ENCODE results near the gene SEPTIN3.
"Not testable (repeated sequence)": the region's sequence is repeated elsewhere in the genome, so short reads cannot be mapped to it uniquely, and the experiment has no call there.

Gene SEPTIN3

DNA sequence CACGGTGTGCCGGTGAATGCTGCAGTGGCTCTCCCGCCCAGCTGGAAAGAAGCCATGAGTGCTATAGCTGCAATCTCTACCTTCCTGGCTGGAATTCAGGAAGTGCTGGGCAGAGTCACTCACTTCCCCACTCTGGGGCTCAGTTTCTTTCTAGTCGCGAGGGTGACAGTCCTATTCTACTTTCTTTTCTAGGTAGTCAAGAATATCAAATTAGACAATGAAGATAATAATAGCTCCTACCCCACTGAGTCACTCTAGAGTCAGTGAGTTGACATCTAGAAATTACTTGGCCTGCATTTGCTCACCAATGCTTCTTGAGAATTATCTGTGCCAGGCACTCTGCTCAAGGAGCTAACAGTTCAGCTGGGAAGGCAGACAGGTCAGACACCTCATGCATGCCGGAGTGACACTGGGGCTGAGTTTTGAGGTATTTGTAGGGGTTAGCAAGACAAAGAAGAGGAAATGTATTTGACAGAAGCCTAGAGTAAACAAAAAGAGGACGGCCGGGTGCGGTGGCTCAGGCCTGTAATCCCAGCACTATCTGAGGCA, 25.5 kb upstream of the SEPTIN3 start:
- Histone ChIP-seq H3K4me1 (ENCODE audit: control insufficient read depth in 2 of 2, insufficient read depth in 2 of 2, low read length in 2 of 2) (peaks cover 32 to 41% of the 10 kb centered on the region in 2 donors), H3K36me3 (ENCODE audit: control insufficient read depth in 2 of 2, insufficient read depth in 2 of 2, low read length in 2 of 2) (peaks cover 0 to 5% of the 10 kb centered on the region in 2 donors), H3K27ac (ENCODE audit: low read depth in 2 of 2, low read length in 2 of 2) (peak overlapping the region; percentile 33 to 61), H3K27me3 (ENCODE audit: control insufficient read depth in 2 of 2, insufficient read depth in 2 of 2, low read length in 2 of 2) (no peaks in the 10 kb centered on the region), H3K9me3 (ENCODE audit: control insufficient read depth in 2 of 2, low read length in 2 of 2) (no peaks in the 10 kb centered on the region), H3K9ac (ENCODE audit: low read depth in 1 of 2, low read length in 2 of 2) (no peak overlapping the region), H3K4me3 (ENCODE audit: low read length in 2 of 2) (peak overlapping the region in 1 of 2 donors; percentile 14)

DNA sequence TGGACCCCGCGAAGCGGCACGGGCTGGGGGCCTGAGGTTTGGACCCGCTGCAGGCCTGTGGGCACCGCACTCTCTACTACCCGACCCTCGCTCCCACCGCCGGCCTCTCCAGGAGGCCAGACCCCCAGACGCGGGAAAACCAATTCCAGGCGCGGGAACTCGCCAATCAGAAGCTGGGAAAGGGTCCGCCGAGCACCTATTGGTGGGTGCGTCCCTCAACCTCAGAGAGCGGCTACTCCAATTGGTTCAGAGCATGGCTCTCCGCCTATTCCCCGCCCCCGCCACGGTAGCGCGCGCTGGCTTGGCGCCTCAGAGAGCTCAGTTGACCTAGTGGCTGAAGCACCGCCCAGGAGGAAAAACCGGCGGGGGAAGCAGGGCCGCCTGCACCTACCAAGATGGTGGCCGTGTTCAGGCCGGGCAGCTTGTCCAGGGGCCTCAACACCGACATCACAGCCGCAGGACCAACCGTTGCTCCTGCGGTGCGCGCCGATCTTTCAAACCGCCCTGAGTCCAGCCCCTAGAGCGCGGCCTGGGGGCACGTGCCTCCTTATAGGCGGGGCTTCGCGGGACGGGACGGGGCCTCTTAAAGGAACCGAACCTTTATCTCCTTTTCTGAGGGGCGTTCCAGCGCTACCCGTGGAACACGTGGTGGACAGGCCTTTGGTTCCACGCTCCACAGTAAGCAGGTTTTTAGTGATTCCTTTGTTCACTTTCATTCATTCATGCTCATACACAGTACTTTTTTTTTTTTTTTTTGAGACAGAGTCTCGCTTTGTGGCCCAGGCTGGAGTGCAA, 22.4 kb upstream of the SEPTIN3 start, which contains the start of gene CENPM:
TSS of gene CENPM (minus strand) at position 524 of the 795 bp plus-strand sequence. CDS start at position 448, 76 bp downstream.
- Histone ChIP-seq H3K9me3 (ENCODE audit: control insufficient read depth in 2 of 2, low read length in 2 of 2) (no peaks in the 10 kb centered on the region), H3K4me3 (ENCODE audit: low read length in 2 of 2) (peak within 1 kb of the TSS; percentile 90 to 93), H3K27me3 (ENCODE audit: control insufficient read depth in 2 of 2, insufficient read depth in 2 of 2, low read length in 2 of 2) (no peaks in the 10 kb centered on the region), H3K36me3 (ENCODE audit: control insufficient read depth in 2 of 2, insufficient read depth in 2 of 2, low read length in 2 of 2) (peaks cover 0 to 2% of the 10 kb centered on the region in 2 donors), H3K9ac (ENCODE audit: low read depth in 1 of 2, low read length in 2 of 2) (peak within 1 kb of the TSS; percentile 71 to 77), H3K4me1 (ENCODE audit: control insufficient read depth in 2 of 2, insufficient read depth in 2 of 2, low read length in 2 of 2) (peaks cover 11 to 15% of the 10 kb centered on the region in 2 donors), H3K27ac (ENCODE audit: low read depth in 2 of 2, low read length in 2 of 2) (peak within 1 kb of the TSS; percentile 72 to 74)

DNA sequence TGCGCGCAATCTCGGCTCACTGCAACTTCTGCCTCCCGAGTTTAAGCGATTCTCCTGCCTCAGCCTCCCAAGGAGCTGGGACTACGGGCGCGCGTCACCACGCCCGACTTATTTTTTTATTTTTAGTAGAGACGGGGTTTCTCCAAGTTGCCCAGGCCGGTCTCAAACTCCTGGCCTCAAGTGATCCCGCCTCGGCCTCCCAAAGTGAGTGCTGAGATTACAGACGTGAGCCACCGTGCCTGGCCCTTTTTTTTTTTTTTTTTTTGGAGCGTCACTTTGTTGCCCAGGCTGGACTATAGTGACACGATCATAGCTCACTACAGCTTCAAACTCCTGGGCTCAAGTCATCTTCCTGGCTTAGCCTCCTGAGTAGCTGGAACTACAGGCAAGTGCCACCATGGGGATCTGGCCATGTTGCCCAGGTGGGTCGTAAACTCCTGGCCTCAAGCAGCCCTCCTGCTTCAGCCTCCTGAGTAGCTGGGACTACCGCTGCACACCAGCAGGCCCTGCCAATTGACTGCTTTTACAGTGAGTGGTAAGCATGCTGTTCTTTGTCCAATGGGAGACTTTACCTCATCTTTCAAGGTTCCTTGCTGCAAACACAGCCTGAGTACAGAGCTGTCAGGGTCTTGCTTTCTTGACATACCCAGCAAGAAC, 21.7 kb upstream of the SEPTIN3 start:
- peak overlapping the region; percentile 56 to 67 for H3K9ac ChIP-seq (ENCODE audit: low read depth in 1 of 2, low read length in 2 of 2)
- H3K9me3 ChIP-seq (ENCODE audit: control insufficient read depth in 2 of 2, low read length in 2 of 2), result no peaks in the 10 kb centered on the region
- peaks cover 0 to 2% of the 10 kb centered on the region in 2 donors for H3K36me3 ChIP-seq (ENCODE audit: control insufficient read depth in 2 of 2, insufficient read depth in 2 of 2, low read length in 2 of 2)
- no peaks in the 10 kb centered on the region for H3K27me3 ChIP-seq (ENCODE audit: control insufficient read depth in 2 of 2, insufficient read depth in 2 of 2, low read length in 2 of 2)
- peak overlapping the region; percentile 90 to 93 for H3K4me3 ChIP-seq (ENCODE audit: low read length in 2 of 2)
- peaks cover 11 to 15% of the 10 kb centered on the region in 2 donors for H3K4me1 ChIP-seq (ENCODE audit: control insufficient read depth in 2 of 2, insufficient read depth in 2 of 2, low read length in 2 of 2)
- H3K27ac ChIP-seq (ENCODE audit: low read depth in 2 of 2, low read length in 2 of 2), result no peak overlapping the region

- H3K4me3 ChIP-seq (ENCODE audit: low read length in 2 of 2), result no peak overlapping the region
- no peak overlapping the region for H3K9ac ChIP-seq (ENCODE audit: low read depth in 1 of 2, low read length in 2 of 2)
- no peaks in the 10 kb centered on the region for H3K9me3 ChIP-seq (ENCODE audit: control insufficient read depth in 2 of 2, low read length in 2 of 2)
- no peak overlapping the region for H3K27ac ChIP-seq (ENCODE audit: low read depth in 2 of 2, low read length in 2 of 2)
- no peaks in the 10 kb centered on the region for H3K27me3 ChIP-seq (ENCODE audit: control insufficient read depth in 2 of 2, insufficient read depth in 2 of 2, low read length in 2 of 2)
- H3K4me1 ChIP-seq (ENCODE audit: control insufficient read depth in 2 of 2, insufficient read depth in 2 of 2, low read length in 2 of 2), result peaks cover 11 to 14% of the 10 kb centered on the region in 2 donors
- H3K36me3 ChIP-seq (ENCODE audit: control insufficient read depth in 2 of 2, insufficient read depth in 2 of 2, low read length in 2 of 2), result no peaks in the 10 kb centered on the region
Measured at GRCh38 chr22:41948142-41948541, 21.1 kb upstream of the SEPTIN3 start.

DNA sequence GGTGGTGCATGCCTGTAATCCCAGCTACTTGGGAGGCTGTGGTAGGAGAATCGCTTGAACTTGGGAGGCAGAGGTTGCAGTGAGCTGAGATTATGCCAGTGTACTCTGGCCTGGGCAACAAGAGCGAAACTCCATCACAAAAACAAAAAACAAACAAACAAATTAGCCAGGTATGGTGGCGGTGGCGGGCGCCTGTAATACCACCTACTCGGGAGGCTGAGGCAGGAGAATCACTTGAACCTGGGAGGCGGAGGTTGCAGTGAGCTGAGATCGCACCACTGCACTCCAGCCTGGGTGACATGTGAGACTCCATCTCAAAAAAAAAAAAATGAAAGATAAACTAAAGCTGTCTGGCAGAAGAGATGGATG, 20.3 kb upstream of the SEPTIN3 start:
- not testable (repeated sequence) for H3K27me3 ChIP-seq (ENCODE audit: control insufficient read depth in 2 of 2, insufficient read depth in 2 of 2, low read length in 2 of 2); H3K4me3 ChIP-seq (ENCODE audit: low read length in 2 of 2); H3K36me3 ChIP-seq (ENCODE audit: control insufficient read depth in 2 of 2, insufficient read depth in 2 of 2, low read length in 2 of 2); H3K9me3 ChIP-seq (ENCODE audit: control insufficient read depth in 2 of 2, low read length in 2 of 2); H3K9ac ChIP-seq (ENCODE audit: low read depth in 1 of 2, low read length in 2 of 2); H3K27ac ChIP-seq (ENCODE audit: low read depth in 2 of 2, low read length in 2 of 2)
- H3K4me1 ChIP-seq (ENCODE audit: control insufficient read depth in 2 of 2, insufficient read depth in 2 of 2, low read length in 2 of 2), result peaks cover 8 to 11% of the 10 kb centered on the region in 2 donors

DNA sequence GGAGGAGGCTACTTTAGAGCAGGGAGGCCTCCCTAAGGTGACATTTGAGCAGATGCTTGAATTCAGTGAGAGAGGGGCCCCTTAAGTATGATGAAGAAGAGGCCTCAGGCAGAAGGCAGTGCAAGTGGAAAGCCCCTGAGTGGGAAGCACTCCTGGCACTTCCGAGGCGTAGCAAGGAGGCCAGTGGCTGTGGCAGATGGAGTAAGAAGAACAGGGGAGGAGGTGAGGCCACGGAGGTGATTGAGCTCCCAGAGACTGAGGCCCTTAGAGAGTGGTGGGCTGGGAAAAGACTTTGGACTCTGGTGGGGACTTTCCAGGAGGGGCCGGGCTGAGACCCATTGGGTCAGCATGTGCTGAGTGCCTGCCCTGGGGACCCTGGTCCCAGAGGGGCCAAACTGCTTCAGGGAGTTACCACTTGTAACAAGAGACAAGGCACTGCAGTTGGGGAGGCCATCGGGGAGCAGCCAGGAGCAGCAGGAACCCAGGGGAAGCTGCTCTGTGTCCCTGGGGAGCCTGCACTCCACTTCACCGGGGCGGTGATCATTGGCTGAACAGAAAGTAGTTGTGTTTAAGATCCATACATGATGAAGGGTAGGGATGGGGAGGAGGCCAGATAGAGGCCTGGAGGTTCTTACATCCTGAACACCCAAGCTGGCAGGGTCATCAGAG, 19.8 kb upstream of the SEPTIN3 start:
- no peaks in the 10 kb centered on the region for H3K36me3 ChIP-seq (ENCODE audit: control insufficient read depth in 2 of 2, insufficient read depth in 2 of 2, low read length in 2 of 2)
- H3K4me3 ChIP-seq (ENCODE audit: low read length in 2 of 2), result no peak overlapping the region
- peaks cover 7 to 11% of the 10 kb centered on the region in 2 donors for H3K4me1 ChIP-seq (ENCODE audit: control insufficient read depth in 2 of 2, insufficient read depth in 2 of 2, low read length in 2 of 2)
- H3K9me3 ChIP-seq (ENCODE audit: control insufficient read depth in 2 of 2, low read length in 2 of 2), result no peaks in the 10 kb centered on the region
- H3K27me3 ChIP-seq (ENCODE audit: control insufficient read depth in 2 of 2, insufficient read depth in 2 of 2, low read length in 2 of 2), result no peaks in the 10 kb centered on the region
- no peak overlapping the region for H3K27ac ChIP-seq (ENCODE audit: low read depth in 2 of 2, low read length in 2 of 2)
- no peak overlapping the region for H3K9ac ChIP-seq (ENCODE audit: low read depth in 1 of 2, low read length in 2 of 2)

- Histone ChIP-seq H3K9me3 (ENCODE audit: control insufficient read depth in 2 of 2, low read length in 2 of 2) (no peaks in the 10 kb centered on the region), H3K9ac (ENCODE audit: low read depth in 1 of 2, low read length in 2 of 2) (no peak within 1 kb of the TSS), H3K27me3 (ENCODE audit: control insufficient read depth in 2 of 2, insufficient read depth in 2 of 2, low read length in 2 of 2) (no peaks in the 10 kb centered on the region), H3K4me1 (ENCODE audit: control insufficient read depth in 2 of 2, insufficient read depth in 2 of 2, low read length in 2 of 2) (no peaks in the 10 kb centered on the region), H3K4me3 (ENCODE audit: low read length in 2 of 2) (no peak within 1 kb of the TSS), H3K36me3 (ENCODE audit: control insufficient read depth in 2 of 2, insufficient read depth in 2 of 2, low read length in 2 of 2) (no peaks in the 10 kb centered on the region), H3K27ac (ENCODE audit: low read depth in 2 of 2, low read length in 2 of 2) (no peak within 1 kb of the TSS)
Measured at GRCh38 chr22:41951898-41952474, 17.3 kb upstream of the SEPTIN3 start, which contains the start of gene SMIM45. TSS of gene SMIM45 (plus strand) at chr22:41952150.

GRCh38 chr22:41952713-41953112, 16.5 kb upstream of the SEPTIN3 start:
- H3K27ac ChIP-seq (ENCODE audit: low read depth in 2 of 2, low read length in 2 of 2), result no peak overlapping the region
- no peaks in the 10 kb centered on the region for H3K9me3 ChIP-seq (ENCODE audit: control insufficient read depth in 2 of 2, low read length in 2 of 2)
- no peaks in the 10 kb centered on the region for H3K27me3 ChIP-seq (ENCODE audit: control insufficient read depth in 2 of 2, insufficient read depth in 2 of 2, low read length in 2 of 2)
- H3K4me3 ChIP-seq (ENCODE audit: low read length in 2 of 2), result no peak overlapping the region
- no peak overlapping the region for H3K9ac ChIP-seq (ENCODE audit: low read depth in 1 of 2, low read length in 2 of 2)
- H3K36me3 ChIP-seq (ENCODE audit: control insufficient read depth in 2 of 2, insufficient read depth in 2 of 2, low read length in 2 of 2), result no peaks in the 10 kb centered on the region
- H3K4me1 ChIP-seq (ENCODE audit: control insufficient read depth in 2 of 2, insufficient read depth in 2 of 2, low read length in 2 of 2), result no peaks in the 10 kb centered on the region

DNA sequence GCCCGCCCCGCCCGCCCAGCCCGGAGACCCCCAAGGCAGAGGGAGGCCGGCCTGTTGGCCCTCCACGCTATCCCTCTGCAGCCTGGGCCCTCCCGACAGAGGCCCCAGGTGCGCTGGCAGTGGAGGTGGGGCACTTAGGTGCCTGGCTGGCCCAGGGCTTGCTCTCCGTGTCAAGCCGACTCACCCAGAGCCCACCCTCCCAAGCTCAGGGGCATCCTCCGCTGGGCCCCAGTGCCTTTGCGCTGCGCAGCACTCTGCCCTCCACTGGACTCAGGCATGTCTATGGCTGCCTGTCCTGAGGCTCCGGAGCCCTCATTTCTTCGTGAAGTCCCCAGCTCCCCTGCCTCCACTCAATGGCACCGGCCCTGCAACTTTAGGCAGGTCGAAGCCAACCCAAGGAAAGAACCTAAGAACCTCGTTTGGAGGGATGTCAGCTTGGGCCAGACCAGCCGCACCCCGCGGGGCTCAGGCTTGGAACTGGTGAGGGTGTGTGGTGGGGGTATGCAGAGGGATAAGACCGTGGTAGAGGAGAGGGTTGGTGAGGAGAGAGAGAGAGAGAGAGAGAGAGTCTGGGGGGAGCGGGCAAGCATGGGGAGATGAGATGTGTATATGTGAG, 11.2 kb upstream of the SEPTIN3 start:
- H3K9ac ChIP-seq (ENCODE audit: low read depth in 1 of 2, low read length in 2 of 2), result peak overlapping the region in 1 of 2 donors; percentile 12
- H3K27ac ChIP-seq (ENCODE audit: low read depth in 2 of 2, low read length in 2 of 2), result no peak overlapping the region
- H3K4me1 ChIP-seq (ENCODE audit: control insufficient read depth in 2 of 2, insufficient read depth in 2 of 2, low read length in 2 of 2), result no peaks in the 10 kb centered on the region
- H3K36me3 ChIP-seq (ENCODE audit: control insufficient read depth in 2 of 2, insufficient read depth in 2 of 2, low read length in 2 of 2), result no peaks in the 10 kb centered on the region
- H3K4me3 ChIP-seq (ENCODE audit: low read length in 2 of 2), result no peak overlapping the region
- no peaks in the 10 kb centered on the region for H3K27me3 ChIP-seq (ENCODE audit: control insufficient read depth in 2 of 2, insufficient read depth in 2 of 2, low read length in 2 of 2)
- H3K9me3 ChIP-seq (ENCODE audit: control insufficient read depth in 2 of 2, low read length in 2 of 2), result no peaks in the 10 kb centered on the region
